NCI-H82 (cell line): ENCODE data around the gene DYDC1.
"Not testable (repeated sequence)": the region's sequence is repeated elsewhere in the genome, so short reads cannot be mapped to it uniquely, and the experiment has no call there.

Experiments used
- DNase-seq: peaks from one replicate; lab custom pipeline; 2025; lab: John Stamatoyannopoulos, UW

Gene DYDC1

GRCh38 chr10:80356563-80356988, at the start of gene DYDC1, which contains the start of gene DYDC2:
Gene DYDC1 (minus strand): TSS chr10:80356755. CDS start chr10:80352601, 4,154 bp downstream.
Gene DYDC2 (plus strand): TSS chr10:80356781. CDS start chr10:80362444, 5,663 bp downstream.
- DNase-seq = peak; percentile 81

- DNase-seq = no peak
Observed at GRCh38 chr10:80406204-80406603, 49.6 kb upstream of the DYDC1 start.

- DNase-seq = peak; percentile 79
Observed at GRCh38 chr10:80405626-80406025, 49.1 kb upstream of the DYDC1 start.

GRCh38 chr10:80405035-80405434, 48.5 kb upstream of the DYDC1 start:
- no peak for DNase-seq

DNA sequence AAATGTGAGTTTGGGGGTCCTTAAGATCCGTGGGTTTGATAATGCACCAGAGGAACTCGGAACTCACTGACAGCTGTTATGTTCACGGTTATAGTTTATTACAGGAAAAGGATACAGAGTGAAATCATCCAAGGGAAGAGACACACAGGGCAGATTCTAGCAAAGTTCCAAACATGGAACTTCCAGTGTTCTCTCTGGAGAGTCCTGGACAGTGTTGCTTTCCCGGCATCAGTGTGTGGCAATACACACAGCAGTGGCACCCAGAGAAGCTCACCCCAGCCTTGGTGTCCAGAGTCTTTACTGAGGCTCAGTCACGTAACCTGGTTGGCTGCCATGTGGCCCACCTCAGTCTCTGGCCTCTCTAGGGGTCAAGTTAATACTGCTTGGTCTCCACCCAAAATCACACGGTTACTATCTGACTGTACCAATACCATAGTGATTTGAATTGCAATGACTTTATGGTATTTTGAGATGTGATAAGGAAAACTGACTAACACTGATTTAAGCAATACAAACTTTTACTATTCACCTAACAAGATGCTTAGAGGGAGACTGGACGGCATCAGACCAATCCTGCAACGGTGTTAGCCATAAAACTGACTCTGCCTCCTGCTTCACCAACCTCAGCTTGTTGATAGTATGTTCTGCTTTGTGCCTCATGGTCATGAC, 43.7 kb upstream of the DYDC1 start:
- no peak for DNase-seq

- DNase-seq = no peak
Observed at GRCh38 chr10:80397014-80397413, 40.5 kb upstream of the DYDC1 start.

DNA sequence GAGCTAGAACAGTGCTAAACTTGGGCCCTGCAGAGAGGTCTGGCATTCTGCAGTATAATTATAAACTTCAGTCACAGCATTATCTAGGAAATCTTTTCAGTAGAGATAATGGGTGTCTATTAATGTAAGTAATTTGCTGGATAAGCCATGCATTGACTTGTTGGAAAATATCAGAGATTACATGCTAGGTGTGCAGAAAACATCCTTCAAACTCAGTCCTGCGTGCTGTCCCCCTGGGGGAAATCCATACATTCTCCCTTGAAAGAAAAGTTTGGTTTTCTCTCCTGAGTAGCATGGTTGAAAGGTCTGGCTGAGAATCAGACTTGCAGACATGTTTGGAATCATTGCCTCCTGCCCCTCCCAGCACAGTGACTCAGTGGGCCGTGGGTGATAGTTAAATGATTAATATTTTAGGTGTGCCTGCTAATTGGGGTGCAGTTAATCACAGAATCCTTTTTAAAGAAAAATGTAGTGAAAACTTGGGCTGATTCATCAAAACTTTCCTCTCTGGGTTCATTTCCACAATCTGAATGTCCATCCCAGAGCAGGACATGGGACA, 37.9 kb upstream of the DYDC1 start:
- no peak for DNase-seq

DNA sequence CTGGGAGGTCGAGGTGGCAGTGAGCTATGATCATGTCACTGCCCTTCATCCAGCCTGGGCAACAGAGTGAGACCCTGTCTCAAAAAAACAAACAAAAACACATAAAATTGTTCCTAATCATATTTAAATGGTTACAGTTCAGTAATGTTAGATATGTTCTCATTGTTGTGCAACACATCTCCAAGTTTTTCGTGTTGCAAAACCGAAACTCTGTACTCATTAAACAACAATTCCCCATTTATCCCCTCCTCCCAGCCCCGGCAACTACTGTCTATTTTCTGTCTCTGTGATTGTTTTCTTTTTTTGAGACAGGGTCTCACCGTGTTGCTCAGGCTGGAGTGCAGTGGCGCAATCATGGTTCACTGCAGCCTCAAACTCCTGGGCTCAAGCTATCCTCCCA, 35.7 kb upstream of the DYDC1 start:
- no peak for DNase-seq

- no peak for DNase-seq
Observed at GRCh38 chr10:80390740-80391139, 34.2 kb upstream of the DYDC1 start.

- peak; percentile 48 for DNase-seq
Observed at GRCh38 chr10:80382989-80383388, 26.4 kb upstream of the DYDC1 start.

DNA sequence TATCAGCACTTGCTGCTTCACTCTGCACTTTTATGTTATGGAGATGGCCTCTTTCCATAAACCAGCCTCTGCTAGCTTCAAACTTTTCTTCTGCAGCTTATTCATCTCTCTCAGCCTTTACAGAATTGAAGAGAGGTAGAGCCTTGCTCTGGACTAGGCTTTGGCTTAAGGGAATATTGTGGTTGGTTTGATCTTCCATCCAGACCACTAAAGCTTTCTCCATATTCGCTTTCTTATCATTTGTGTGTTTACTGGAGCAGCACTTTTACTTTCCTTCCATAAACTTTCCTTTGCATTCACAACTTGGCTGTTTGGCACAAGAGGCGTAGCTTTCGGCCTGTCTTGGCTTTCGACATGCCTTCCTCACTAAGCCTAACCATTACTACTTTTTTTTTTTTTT, 23.6 kb upstream of the DYDC1 start:
- no peak for DNase-seq

- no peak for DNase-seq
Observed at GRCh38 chr10:80379701-80380100, 23.1 kb upstream of the DYDC1 start.

- DNase-seq = no peak
Observed at GRCh38 chr10:80373502-80373901, 16.9 kb upstream of the DYDC1 start.

GRCh38 chr10:80372675-80373074, 16.1 kb upstream of the DYDC1 start:
- peak; percentile 6 for DNase-seq

DNA sequence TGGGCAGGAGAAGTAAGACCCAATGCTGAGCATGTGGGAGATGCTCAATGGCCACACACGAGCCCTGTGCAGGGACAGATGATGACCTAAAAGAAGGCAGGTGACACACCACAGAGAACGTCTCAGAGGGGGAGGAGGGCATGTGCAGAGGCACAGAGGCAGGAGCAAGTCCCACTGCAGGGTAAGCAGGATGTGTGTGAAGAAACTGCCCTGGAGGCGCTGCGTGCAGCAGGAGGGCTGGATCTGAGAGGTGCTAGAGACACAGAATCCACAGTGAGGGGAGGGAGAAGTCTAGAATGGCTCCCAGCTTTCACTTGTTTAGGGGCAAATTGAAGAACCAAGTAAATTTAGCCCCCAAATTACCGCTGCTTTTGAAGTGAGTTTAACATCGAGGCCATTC, 14.9 kb upstream of the DYDC1 start:
- no peak for DNase-seq

DNA sequence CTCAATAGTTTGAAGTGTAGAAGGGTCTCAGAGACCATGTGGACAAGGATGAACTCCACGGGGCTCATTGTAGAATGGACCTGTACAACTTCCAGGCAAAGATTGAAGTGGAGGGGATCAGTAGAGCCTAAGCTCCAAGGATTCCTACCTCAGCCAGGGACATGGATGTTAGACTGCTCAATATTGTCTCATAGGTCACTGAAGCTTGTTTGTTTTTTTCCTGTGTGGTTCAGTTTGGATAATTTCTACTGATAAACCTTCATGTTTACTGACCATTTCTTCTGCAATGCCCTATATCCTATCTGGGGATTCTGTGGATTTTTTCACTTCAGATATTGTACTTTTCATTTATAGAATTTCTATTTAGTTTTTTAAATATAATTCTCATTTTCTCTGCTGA, 9.0 kb upstream of the DYDC1 start:
- DNase-seq = no peak

DNA sequence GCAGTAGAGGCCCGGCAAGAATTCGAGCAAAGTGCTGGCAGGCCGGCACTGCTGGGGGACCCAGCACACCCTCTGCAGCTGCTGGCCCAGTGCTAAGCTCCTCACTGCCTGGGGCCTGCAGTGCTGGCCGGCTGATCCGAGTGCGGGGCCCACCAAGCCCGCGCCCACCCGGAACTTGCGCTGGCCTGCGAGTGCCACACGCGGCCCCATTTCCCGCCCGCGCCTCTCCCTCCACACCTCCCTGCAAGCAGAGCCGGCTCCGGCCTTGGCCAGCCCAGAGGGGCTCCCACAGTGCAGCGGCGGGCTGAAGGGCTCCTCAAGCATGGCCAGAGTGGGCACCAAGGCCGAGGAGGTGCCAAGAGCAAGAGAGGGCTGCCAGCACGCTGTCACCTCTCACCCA, 3.1 kb upstream of the DYDC1 start:
- DNase-seq = no peak

GRCh38 chr10:80358925-80359324, 2.4 kb upstream of the DYDC1 start:
- not testable (repeated sequence) for DNase-seq

GRCh38 chr10:80357851-80358125, 1.2 kb upstream of the DYDC1 start:
- DNase-seq = no peak

DNA sequence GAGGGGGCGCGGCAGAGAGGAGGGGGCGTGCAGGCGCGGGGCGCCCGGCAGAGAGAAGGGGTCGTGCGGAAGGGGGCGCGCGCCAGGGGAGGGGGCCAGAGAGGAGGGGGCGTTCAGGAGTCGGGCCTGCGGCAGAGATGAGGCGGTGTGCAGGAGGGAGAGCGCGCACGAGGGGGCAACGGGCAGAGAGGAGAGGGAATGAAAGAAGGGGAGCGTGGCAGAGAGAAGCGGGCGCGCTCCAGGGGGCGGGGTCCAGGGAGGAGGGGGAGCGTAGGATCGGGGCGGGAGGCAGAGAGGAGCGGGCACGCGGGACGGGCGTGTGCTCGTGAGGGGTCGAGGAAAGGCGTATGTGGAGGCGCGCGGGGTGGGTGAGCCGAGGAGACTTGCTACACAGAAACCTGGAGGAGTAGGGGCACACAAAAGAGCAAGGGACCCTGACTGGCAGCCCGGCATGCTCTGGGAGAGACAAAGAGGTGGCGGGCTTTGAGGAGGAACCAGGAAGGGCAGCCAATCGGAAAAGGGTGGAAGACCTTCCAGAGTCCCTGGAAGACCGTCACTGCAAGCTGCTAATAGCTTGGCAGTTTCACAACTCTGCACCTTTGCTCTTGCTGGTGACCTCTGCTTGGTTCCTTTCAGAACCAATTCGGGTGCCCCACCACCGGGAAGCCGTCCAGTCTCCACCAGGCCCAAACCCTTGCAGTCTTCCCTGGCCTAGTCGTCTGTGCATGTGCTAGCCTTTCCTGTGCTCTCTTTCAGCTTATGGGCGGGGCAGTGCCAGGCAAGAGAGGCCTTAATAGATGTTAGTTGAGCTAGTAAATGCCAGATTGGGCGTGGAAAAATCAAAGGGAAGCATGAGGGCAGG, 665 bp upstream of the DYDC1 start:
- peak; percentile 34 for DNase-seq

GRCh38 chr10:80351220-80351619, 5.3 kb downstream of the DYDC1 start:
- no peak for DNase-seq

GRCh38 chr10:80350251-80350650, 6.3 kb downstream of the DYDC1 start:
- DNase-seq = no peak

- DNase-seq = no peak
Observed at GRCh38 chr10:80344912-80345311, 11.6 kb downstream of the DYDC1 start.
